HG03064 (cell line): ENCODE results near the gene DNAJC18.
"Not testable (repeated sequence)": the region's sequence is repeated elsewhere in the genome, so short reads cannot be mapped to it uniquely, and the experiment has no call there.

ENCODE experiments used
- ATAC-seq: cut with Tn5 transposase; IDR thresholded peaks from one replicate; pipeline ENCODE4 v1.9.1; 2021; ENCODE audit warnings: low read depth; ENCODE audit not compliant: unreplicated experiment

DNAJC18 gene

DNA sequence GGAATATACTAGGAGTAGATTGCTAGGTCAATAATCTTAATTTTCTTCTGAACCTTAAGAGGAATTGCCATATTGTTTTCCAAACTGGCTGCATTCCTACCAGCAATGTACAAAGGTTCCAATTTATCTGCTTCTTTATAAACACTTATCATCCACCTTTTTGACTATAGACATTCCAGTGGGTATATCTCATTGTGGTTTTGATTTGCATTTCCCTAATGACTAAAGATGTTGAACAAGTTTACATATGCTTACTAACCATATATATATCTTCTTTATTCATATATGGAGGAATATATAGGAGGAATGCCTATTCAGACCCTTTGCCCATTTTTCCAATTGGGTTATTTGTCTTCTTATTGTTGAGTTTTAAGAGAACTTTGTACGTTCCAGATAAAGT lies 7.6 kb downstream of the DNAJC18 start:
- no peak for ATAC-seq

DNA sequence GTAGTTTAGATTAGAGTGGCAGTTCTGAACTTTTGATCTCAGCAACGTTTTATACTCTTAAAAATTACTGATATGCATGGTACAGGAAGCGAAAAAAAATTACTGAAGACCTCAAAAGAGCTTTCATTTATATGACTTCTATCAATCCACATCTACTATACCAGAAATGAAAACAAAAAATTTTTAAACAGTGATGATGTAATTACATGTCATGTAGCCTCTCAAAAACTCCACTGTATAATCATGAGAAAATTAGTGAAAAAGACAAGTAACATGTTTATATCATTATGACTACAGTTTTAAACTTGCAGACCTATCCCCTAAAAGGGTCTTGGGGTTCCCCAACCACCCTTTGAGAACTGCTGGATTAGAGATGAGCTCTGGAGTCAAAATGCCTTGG lies 9.3 kb downstream of the DNAJC18 start:
- ATAC-seq, result no peak

DNA sequence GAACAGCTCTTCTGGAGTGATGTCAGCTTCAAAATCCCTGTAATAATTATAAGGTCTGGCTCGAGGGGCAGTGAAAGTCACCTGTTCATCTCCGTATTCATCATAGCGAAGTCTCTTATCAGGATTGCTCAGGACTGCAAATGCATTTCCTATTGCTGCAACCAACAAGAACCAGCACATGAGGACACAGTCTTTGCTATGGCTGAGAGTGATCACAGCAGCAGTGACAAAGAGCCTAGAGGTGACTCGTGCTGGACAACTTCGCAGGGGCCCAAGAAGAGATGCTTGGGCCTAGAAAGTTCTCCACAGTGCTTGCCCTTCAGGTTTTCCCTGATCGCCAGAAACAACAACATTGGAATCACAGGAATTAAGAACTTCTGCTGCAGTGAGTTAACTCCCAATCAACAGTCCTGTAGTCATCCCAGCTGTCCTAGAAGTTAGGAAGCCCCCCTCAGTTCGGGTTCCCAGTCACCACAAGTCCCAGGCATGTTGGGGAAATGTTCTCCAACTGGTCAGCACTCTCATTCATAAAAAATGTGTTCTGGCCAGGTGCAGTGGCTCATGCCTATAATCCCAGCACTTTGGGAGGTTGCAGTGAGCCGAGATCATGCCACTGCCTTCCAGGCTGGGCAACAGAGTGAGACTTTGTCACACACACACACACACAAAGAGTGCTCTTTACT lies 13.0 kb downstream of the DNAJC18 start:
- ATAC-seq, result no peak

DNA sequence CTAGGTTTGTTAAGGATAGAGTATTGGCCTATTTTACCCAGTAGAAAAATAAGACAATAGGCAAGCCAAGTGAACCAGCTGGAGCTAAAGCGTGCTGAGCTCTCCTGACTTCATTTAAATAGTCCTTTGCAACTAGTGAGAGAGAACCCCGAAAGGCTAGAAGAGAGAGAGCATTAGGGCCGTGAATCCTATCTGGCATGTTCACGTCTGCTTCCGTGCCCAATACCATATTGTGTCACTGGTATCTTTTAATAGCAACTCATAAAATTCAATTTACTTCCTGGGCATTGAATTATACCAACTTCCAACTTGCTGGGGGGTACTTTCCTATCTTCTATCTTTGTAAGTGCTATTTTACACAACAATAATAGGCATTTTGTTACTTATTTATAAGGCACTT lies 13.8 kb downstream of the DNAJC18 start:
- ATAC-seq, result no peak

- no peak for ATAC-seq
These were observed 16.9 kb downstream of the DNAJC18 start for GRCh38 chr5:139422307-139422893.

GRCh38 chr5:139419226-139420192 lies 19.8 kb downstream of the DNAJC18 start:
- no peak for ATAC-seq

DNA sequence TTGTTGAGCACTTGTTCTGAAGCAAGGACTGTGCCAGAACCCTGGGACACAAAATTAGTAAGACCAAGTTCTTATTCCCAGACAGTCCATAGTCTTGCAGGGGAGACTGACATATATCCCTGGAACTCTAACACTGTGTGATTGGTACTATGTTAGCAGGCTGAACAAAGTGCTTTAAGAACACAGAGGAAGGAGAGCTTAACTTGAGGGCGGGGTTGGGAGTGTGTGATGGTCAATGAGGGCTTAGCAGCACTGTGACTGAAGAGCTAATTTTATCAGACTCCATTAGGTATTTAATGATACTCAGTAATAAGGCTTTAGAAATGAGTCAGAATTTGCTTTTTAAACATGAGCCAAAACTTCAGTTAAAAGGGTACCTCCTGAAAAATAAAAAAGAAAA lies 20.5 kb downstream of the DNAJC18 start:
- no peak for ATAC-seq

DNA sequence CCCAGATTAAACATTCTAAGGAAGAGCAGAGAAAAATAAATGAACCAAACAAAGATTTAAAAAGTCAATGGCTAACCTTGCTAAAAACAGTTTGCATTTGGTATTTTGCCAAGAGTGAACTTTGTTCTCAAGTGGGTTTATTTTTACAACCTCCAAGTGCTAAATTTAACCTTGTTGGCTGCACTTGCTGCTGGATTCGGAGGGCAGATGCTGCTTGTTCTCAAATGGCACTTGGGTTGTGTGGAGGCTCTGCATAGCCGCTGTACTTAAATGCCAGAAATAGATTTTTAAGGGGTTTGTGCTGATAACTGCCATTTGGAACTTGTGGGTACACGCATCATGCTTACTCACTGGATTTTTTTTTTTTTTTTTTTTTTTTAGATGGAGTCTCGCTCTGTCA lies 22.1 kb downstream of the DNAJC18 start:
- ATAC-seq, result no peak

GRCh38 chr5:139416651-139417050 lies 22.7 kb downstream of the DNAJC18 start:
- ATAC-seq, result no peak

DNA sequence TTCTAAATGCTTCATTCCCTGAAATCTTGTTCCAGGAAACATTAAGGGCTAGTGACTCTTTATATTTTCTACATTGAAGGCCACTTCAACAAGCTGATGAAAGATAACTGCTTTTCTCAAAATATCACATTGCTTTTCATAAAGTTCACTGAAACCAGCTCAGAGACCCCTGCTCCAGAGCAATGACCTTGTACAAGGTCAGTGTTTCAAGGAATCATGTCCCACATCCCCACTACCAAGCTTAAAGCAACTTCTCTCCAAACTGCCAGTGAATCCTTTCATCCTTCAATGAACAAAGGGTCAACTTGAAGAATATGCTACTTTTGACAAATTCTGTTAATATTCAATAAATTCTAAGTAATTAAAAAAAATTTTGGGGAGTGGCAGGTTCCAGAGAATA lies 23.5 kb downstream of the DNAJC18 start:
- ATAC-seq, result no peak

DNA sequence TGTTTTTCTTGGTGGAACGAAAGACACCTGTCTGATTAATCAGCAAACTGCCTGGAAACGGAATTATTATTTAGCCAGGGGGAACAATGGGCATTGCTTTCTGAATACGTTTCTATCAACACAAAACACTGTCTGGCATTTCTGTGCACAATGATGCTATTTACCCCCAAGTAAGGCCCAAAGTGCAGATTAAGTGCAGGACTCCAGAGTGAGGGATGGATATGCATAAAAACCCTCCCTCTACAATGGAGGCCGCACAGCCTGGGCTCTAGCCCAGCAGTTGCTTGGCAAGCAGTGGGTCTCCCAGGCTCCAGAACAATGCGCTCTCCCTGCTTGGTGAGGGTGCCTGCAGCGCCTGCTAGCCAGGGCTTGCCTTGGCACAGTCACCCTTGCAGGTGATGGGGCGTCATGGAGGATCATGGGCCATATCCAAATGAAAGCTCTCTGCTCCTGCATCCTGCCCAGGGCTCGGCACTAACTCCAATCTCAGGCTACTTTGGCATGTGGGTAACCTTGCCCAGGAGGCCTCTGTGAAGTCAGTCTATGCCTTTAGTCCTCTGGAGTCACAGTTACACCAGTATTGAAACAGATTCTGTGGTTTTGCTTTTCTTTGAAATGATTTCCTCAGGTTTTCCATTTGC lies 24.0 kb downstream of the DNAJC18 start:
- ATAC-seq, result no peak

DNA sequence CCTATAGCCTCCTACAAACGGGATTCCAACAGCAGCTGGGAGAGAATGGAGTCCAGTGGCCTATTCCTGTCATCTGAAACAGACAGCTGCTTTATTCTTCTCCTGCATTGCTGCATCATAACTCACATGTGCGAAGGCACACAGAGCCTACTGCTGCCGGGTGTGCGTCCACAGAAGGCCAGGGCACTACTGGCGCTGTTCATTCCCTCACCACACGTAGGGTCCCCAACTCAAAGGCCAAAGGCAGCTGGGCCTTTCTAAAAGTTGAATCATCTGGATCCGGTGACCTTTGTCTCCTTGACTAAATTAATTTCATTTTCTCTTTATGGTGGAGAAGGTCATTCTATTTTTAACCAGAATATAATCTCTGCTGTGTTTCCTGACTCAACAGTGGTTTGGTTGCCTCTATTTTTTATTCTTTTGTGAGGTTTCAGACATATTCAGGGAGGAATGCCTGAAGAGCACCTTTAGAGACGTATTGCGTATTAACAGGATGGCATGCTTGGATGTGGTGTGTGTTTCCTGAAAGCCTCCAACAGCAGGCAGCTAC lies 24.7 kb downstream of the DNAJC18 start:
- no peak for ATAC-seq

GRCh38 chr5:139413963-139414362 lies 25.4 kb downstream of the DNAJC18 start:
- no peak for ATAC-seq

DNA sequence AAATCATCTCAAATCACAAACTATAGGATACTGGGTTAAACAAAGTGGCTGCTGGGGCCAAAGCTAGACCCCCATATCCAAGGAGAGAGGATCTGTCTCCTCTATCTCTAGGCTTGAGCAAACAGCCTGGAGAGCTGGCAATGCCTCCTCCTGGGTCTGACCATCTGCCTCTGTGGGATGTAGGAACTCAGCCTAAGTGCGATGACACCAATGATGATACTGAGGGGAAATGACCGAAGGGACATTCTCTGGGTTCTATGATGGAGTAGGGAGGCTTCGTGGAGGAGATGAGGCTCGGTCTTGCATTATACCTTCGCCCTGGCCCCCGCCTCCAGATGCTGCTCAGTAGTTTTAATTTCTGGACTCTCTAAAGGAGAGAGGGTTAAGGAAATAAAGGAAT lies 26.2 kb downstream of the DNAJC18 start:
- ATAC-seq, result no peak

- no peak for ATAC-seq
These were observed 28.1 kb downstream of the DNAJC18 start for GRCh38 chr5:139410993-139411828.

- ATAC-seq, result no peak
These were observed 29.0 kb downstream of the DNAJC18 start for GRCh38 chr5:139410121-139410992.

DNA sequence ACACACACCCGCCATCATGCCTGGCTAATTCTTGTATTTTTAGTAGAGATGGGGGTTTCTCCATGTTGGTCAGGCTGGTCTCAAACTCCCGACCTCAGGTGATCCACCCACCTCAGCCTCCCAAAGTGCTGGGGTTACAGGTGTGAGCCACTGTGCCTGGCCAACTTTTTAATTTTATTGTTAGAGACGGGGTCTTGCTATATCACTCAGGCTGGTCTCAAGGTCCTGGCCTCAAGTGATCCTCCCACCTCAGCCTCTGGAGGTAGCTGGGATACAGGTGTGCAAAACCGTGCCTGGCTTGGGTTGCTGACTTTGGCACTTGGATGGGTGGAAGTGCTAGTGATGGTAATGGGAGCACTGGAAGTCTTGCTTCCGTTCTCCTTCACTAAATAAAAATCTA lies 30.2 kb downstream of the DNAJC18 start:
- not testable (repeated sequence) for ATAC-seq

DNA sequence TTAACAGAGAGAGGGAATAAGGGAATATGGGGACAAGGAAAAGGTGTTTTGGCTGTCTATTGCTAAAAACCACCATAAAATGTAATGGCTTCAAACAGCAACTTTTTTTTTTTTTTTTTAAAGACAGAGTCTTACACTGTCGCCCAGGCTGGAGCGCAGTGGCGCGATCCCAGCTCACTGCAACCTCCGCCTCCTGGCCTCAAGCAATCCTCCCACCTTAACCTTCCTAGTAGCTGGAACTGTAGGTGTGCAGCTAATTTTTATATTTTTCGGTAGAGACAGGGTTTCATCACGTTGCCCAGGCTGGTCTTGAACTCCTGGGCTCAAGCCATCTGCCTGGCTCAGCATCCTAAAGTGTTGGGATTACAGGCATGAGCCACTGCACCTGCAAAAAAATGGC lies 31.1 kb downstream of the DNAJC18 start:
- no peak for ATAC-seq

GRCh38 chr5:139407517-139407916 lies 31.8 kb downstream of the DNAJC18 start:
- no peak for ATAC-seq
